SKM-1 treated with dmso at 0.1 percent for 144 hours (cell line): ENCODE data around the gene GALR2.

ENCODE experiments used
- DNase-seq: peaks from one replicate; lab custom pipeline; 2025; ENCODE audit not compliant: unreplicated experiment; lab: John Stamatoyannopoulos, UW

The GALR2 gene

DNA sequence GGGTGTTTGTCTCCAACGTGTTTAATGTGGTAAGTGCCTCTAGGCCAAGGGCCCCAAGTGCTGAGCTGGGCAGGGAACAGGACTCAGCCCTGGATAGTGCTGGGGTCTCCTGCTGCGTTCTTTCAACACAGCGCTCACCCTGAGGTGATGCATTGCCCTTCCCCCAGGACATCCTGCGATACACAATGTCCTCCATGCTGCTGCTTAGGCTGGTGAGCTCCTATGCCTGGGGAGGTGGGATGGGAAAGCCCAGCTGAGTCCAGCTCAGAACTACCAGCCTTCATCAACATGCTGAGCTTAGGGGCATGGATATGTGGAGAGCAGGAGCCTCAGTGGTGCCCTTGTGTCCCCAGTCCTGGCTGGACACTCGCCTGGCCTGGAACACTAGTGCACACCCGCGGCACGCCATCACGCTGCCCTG is 5.0 kb downstream of the GALR2 start:
- DNase-seq = no peak

DNA sequence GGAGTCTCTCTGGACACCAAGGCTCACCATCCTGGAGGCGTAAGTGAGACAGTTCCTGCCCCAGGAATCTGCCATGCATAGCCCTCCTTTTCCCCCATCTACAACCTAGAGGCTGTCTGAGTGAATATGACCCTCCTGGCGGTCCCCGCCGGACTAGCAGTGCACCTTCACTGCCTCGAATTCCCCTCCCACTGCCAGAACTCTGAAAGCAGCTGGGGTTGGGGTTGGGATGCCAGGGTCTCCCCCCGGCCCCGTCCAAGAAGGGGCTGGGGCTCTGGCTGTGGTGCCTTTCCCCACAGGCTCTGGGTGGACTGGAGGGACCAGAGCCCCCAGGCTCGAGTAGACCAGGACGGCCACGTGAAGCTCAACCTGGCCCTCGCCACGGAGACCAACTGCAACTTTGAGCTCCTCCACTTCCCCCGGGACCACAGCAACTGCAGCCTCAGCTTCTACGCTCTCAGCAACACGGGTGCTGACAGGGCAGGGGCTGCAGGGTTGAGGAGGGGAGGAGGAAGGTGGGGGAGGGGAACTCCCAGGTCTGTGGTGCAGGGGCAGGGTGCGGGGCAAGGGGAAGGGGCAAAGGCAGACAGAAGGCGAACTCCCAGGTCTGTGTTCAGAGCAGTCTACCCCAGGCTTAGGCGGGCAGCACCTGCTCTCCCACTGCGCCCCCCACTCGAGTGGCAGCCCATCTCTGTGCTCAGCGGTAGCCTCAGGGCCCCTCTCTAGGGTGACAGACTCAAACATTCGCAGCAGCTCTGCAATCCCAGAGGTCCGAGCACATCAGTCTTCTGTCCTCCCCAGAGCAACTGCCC is 5.6 kb downstream of the GALR2 start:
- no peak for DNase-seq

DNA sequence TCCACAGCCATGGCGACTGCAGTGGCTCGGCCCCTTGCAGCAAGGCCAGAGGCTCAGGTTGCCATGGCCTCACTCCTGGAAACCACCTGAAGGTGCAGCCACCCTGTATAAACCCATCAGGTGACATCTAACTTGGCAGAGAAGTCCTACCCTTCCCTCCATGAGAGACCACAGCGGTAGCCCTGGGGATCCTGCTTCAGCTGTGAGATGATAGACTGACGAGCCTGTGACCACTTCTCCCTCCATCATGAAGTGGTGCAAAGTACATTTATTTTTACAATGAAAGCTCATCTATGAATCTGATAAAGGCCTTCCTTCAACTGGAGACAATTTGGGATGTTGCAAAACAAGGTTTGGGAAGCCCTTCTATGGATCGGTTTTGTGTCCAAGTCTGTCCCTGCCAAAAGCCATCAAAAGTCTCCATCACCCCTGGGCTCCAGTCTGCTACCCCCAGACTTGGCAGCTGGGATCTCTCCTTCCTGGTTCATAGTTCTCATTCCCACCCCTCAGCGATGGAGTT is 6.2 kb downstream of the GALR2 start:
- no peak for DNase-seq

GRCh38 chr17:76081295-76082210 is 7.0 kb downstream of the GALR2 start:
- no peak for DNase-seq

DNA sequence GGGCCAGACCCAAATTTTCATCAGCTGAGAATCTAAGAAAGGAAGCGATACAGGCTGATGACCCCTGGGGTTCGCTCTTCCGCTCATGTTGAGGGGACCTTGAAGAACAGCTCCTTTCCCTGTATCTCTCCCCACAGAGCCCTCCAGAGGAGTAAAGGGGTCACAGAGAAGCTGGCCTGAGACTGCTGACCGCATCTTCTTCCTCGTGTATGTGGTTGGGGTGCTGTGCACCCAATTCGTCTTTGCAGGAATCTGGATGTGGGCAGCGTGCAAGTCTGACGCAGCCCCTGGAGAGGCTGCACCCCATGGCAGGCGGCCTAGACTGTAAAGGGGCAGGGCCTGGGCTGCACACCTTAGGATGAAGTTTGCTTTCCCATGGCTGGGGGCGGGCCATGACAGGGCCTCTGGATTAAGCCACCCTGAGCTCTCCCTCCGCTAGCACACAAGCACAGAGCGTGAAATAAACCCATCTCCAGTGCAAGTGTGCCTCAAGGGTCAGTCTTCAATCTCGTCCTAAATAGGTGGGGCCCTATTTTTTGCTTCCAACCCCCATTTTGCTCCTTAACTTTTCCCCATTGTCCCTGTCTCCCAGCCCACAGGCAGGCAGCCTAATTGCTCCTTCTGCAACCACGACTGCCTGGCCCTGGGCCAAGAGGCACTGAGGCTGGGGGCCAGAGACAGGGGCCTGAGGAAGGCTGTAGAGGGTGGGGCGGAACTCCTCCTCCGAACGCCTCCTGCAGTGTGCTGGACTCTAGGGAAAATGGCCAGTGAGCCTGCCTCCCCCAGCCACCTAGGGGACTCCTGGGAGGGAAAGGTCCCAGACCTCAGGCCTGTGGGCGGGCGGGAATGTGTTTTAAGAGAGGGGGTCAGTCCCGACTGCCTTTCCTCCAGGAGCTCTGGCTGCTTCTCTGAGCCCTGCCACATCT is 8.0 kb downstream of the GALR2 start:
- DNase-seq = no peak

DNA sequence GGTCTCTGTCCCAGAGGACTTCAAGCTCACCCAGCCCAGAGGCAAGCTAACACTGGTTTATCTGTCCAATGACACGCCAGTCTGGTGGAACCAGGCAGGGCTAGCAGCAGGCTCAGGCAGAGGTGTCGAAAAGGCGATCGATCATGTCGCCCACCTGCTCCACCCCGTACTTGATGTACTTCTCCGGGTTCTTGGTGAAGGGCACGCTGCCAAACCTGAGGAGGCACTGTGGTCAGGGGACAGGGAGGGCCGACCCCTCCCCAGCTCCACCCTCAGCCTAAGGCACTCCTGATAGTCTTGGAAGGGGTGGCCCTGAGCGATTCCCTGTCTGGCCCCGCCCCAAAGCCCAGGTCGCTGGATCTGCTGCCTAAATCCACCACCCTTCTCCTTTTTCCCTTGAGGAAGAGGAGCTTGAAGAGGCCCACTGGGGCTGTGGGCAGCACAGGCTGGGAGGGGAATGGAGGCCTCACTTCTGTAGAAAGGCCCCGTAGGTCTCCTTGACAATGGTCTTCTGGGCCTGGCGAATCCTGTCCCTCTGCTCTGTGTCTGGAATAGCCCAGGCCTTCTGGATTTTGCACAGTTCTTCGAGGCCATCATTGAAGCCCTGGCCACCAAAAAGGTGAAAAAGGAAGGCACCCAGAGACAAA is 9.1 kb downstream of the GALR2 start:
- DNase-seq = no peak

DNA sequence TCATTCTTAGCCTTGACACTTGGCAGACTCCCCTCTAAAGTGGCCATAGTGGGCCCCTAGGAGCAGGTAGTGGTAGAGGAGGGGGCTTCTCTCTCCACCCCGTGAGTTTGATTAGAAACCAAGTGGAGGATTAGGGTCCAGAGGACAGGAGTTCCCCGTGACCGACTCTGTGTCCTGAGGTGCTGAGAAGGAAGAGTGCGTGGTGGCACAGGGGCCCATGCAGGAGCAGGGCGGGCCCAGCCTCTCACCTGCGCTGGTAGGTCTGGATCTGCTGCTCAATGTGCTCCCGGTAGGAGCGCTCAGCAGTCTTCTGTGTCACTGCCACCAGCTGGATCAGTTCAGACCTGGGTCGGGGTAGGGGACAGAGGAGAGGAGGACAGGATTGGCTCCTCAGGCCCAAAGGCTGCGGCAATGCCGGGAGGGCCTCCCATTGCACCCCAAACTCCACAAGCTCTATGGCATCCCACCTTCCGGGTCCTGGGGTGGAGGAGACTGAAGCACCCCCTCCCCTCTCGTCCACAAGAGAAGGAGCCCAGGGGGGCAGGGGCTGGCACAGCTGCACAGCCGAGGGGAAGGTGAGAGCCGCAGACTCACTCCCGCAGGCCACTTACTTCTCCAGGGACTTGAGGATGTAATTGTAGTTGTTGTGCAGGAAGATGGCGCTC is 10.6 kb downstream of the GALR2 start:
- no peak for DNase-seq

- no peak for DNase-seq
Observed at GRCh38 chr17:76085731-76086366, 11.3 kb downstream of the GALR2 start.

GRCh38 chr17:76086384-76086783 is 11.8 kb downstream of the GALR2 start:
- DNase-seq = no peak

DNA sequence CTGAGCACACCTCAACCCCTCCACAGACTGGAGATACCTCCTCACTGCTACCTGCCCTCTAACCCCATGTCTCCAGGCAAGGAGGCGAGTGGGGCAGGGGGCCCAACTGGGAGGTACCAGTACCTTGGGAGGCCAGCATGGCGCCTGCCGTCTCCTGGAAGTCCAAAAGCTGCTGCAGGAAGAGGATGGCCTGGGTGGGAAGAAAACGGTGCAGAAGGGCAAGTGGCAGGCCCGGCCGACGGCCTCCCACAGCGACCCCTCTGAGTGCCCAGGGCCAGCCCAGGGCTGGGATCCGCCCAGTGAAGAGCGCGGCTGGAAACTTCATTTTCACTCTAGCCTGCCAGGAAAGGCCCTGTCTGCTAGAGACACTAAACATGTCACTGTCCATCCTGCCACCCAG is 12.9 kb downstream of the GALR2 start:
- no peak for DNase-seq

DNA sequence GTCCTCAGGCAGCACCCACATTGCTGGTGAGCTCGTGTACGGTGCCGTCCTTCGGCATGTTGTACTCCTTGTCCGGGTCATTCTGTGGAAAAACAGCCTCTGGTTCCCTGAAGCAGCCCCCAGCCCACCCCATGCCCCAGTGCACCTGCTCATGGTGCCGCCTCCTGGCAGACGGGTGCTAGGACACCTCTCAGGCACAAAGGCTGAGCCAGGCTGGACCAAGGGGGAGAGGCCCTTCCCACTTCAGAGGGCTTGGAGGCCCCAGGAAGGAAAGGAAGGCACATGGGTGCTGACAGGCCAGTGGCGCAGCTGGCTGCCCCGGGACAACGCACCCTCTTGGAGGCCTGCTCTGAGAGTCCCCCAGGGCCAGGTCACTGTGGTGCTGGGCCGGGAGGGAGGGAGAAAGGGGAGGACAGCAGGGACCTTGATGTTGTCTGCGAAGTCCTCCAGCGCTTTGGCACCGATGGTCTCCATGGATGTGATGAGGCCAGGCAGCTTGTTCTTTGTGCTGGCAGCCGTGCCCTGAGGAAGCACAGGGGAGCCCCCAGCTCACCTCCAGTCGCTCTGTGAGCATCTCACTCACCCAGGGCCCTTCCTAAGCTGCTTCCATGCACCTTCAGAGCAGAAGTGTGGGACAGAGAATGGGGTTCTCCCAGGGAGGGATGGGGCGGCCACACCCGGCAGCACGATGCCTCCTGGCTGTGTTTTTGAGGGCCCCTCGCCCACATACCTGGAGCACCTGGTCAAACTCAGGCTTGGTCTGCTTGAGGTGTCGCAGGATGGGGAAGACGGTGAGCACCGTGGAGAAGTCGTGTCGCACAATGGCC is 13.7 kb downstream of the GALR2 start:
- DNase-seq = no peak

DNA sequence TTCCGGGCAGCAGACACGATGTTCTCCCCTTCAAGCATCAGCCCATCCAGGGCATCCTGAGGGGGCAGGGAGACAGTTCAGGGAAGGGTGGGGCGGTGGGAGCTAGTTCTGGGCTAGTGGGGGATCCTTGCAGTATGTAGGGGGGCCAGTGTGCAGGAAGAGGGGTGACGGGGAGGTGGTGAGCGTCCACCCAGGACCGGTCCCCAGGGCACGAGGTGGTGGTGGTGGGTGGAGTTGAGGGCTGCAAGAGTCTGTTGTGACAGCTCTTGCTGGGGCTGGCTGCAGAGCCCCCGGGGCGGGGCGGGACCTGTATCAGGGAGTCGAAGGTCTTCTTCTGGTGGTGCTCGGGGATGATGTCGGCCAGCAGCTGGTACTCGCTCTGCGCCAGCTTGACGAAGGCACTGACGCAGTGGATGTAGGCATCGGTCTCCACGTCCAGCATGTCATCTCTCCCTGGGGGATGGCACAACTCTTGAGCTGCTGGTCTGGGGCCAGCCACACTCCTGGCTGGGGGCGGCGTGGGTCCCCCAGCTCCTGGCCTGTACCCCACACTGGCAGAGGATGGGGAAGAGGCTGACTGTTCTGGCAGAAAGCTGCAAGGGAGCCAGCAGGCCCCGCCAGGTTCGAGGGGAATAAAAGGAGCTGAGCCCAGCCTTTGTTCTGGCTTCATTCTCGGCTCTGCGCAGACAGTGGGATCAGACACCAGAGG is 14.4 kb downstream of the GALR2 start:
- DNase-seq = no peak

GRCh38 chr17:76089680-76090516 is 15.3 kb downstream of the GALR2 start:
- no peak for DNase-seq

DNA sequence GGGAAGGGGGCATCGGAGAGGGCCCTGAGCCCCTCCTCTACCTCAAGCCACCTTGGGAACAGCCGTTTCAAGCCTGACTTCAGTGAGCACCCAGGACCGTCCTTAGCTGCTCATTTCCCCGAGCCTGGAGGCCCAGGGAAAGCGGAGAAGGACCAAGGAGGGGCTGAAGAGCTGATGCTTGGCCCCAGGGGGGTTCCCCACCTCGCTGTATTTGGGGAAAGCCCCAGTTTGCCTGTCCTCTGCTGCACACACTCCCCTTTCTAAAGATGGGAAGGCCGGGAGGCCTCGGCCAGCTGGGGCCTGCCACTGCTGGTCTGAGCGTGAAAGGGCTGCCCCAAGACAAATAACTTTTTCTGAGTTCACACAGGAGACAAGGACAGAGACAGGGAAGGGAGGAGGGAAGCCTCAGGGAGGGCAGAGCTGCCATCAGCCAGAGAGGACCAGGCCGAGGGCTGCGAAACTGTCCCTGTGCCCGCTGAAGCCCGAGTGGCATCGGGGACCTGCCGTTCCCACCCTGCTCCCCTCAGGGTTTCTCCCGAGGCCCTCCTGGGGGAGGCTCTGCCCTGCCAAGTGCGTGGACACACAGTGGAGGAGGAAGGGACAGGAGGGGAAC is 16.0 kb downstream of the GALR2 start:
- no peak for DNase-seq

- DNase-seq = no peak
Observed at GRCh38 chr17:76091526-76092286, 17.1 kb downstream of the GALR2 start.
